Inflammatory macrophage (primary cell): ENCODE data around the gene SLC12A4.
"Not testable (repeated sequence)": the region's sequence is repeated elsewhere in the genome, so short reads cannot be mapped to it uniquely, and the experiment has no call there.

Experiments used
- DNase-seq, 2 donors: peaks; one replicate each; pipeline ENCODE4 v3.0.0-alpha.2; 2020 to 2022

The SLC12A4 gene

DNA sequence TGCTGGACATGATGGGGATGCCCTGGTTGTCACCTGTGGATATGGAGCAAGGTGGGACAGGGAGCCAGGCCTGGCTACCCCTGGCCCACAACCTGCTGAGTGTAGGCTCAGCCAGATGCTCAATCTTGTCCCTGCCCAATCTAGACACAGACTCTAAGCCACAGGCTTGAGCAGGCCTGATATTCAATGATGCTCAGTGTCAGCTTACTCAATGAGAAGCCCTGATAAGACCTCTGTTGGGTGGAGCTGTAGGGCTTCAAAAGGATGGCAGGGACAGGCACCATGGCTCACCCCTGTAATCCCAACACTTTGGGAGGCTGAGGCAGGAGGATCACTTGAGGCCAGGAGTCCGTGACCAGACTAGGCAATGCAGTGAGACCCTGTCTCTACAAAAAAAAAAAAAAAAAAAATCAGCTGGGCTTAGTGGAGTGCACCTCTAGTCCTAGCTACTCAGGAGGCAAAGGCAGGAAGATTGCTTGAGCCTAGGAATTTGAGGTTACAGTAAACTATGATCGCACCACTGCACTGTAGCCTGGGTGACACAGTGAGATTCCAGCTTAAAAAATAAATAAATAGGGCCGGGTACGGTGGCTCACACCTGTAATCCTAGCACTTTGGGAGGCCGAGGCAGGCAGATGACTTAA, 27.9 kb downstream of the SLC12A4 start:
- no peak for DNase-seq

DNA sequence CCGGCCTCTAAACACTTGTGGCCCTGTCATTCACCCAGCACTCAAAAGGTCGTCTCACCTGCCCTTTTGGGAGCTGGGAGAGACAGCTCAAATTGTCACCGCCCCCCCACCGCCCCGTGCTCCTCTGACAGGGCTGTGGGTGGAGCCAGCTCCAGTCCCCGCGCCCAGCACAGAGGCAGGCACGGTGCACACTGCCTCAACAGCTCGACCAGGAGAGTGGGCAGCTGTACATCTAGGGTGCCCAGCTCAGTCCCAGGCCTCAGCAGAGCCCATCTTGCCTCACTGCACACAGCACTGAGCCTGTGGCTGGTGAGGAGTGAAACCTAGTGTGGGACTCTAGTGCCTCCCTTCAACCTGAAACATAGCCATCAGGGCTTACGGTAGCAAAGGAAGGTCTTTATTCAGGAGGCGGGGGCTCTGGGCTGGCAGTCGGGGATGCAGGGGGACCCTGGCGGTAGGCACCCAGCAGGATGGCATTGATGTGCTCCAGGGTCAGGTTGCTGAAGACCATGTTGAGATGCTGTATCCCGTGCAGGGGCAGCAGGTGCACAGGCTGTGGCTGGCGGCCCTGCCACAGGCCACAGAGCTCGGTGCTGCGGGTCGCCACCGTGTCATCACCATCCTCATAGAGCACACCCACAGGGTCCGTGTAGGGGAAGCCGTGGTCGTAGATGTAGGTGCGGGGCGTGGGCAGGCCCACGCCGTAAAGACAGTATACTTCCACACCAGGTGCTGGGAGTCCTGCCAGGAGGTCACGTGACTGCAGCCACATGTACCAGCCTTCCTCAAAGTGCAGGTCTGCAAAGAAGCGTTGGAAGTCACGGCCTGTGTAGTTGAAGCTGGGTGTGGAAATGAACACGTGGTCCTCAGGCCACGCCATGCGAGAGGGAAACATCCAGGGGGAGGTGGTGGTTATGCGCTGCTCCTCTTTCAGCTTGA, 28.7 kb downstream of the SLC12A4 start:
- DNase-seq, result peak; percentile 26 to 56

DNA sequence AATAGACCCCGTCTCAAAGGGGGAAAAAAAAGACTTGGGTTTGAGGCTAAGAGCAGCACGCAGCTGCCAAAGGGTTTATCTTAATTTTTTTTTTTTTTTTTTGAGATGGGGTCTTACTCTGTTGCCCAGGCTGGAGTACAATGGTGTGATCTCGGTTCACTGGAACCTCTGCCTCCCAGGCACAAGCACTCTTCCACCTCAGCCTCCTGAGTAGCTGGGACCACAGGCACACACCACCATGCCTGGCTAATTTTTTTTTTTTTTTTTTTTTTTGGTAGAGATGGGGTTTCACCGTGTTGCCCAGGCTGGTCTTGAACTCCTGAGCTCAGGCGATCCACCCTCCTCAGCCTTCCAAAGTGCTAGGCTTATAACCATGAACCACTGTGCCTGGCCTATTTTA, 30.7 kb downstream of the SLC12A4 start:
- not testable (repeated sequence) for DNase-seq

DNA sequence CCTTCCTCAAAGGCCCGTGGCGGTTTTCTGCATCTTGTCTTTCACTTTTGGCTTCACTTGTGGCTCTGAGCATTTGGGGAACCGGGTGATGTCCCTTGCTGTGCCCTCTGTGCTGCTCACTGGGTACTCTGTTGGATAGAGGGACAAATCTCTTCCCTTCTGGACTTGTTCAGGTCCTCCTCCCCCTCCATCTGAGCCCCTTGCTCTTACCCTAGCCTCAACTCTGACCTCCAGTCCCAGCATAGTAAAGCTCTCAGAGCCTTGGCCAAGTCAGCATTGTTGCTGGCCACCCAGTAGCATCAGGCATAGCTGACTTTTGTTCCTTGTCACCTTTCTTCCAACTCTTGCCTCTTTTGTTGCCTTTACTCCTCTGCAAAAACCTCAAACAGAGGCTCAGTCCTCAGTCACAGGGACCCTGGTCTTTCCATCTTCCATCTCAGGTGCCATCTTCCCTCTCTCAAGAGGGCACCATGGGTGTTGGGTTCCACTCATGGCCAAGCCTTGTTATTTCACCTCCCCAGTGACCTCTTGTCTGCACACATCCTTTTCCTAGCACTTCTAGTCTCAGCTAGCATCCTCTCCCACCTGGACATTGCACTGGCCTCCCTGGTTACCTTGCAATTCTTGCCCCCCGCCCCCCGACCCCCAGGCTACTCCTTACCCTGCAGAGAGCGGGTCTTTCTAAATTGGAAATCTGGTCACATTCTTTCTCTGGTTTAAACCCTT, 31.4 kb downstream of the SLC12A4 start:
- DNase-seq, result peak; percentile 92

DNA sequence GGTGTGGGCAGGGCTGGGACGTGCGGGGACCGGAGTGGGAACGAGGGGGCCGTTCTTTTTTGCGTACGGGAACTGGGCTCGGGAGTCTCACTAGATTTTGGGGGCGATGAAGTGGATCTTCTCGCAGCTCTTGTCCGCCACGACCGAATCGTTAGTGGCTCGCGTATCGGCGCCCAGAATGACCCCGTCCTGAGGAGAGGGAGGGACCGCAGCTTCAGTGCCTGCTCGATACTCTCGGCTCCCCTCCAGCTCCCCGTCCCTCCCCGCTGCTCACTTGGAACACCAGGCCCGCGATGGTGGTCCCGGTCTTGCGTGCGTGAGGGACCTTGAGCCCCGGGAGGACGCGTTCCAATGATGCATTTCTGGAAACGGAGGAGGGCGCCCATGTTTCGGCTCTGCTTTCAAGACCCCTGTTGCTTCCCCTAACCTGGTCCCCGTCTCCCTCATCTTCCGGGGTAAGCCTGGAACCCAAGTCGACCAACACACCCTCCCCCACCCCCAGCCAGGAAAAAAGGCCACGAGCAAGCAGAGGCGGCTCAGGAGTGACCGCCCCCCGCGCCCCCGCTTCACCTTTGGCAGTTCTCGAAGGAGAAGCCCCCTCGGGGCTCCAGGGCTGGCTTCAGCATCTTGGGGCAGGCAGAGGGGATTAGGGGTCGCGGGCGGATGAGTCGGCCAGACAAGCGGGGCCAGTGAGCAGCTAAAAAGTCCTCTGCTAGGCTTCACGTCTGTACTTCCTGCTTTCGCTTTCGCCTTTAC, 32.1 kb downstream of the SLC12A4 start, which contains the start of gene PSMB10:
TSS of gene PSMB10 (minus strand) at position 727 of the 756 bp plus-strand sequence. CDS start at position 626, 101 bp downstream.
- DNase-seq, result no peak

DNA sequence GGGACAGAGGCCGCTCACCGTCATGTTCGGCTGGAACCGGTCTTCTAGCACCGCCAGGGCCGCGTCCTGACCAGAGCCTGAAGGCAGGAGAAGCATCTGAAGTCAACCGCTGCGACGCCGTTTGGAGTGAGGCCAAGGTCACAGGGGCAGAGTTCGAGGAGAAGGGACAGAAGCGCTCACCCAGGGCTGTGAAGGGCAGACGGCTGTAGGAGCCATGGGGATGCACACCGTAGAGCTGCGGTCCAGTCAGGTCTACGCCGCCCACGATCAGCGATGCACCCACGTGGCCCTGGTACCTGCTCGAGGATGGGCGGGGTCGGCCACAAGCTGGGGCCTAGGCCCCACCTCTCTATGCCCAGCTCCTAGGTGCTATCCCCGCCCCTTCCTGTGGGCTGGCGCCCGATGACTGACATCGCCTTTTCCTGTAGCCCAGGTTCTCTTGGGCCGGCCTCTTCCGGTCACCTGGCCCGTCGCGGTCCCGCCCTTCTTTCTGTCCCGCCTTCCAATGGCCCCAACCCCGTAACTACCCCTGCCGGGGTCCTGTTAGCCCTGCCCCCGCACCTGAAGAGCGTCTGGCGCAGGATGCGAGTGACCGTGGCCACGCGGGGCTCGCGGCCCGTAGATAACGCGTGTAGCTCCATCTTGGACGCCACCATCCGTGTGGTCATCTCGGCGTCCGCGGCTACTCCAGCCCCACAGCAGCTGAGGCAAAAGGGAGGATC, 32.9 kb downstream of the SLC12A4 start:
- peak; percentile 86 to 92 for DNase-seq

DNA sequence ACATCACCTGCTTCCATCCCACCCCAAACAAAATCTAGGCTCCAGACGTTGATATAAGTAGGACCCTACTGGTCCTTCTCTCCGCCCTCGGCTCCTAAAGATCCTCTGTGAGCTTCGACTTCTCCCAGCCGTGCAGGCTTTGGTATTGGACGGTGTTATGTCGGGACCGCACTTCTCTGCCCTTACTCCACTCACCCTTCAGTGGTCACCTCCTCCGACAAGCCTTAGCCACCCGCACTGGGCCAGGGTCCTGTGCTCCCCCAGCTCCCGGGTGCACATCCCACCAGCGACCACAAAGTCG, 33.4 kb downstream of the SLC12A4 start:
- no peak for DNase-seq

DNA sequence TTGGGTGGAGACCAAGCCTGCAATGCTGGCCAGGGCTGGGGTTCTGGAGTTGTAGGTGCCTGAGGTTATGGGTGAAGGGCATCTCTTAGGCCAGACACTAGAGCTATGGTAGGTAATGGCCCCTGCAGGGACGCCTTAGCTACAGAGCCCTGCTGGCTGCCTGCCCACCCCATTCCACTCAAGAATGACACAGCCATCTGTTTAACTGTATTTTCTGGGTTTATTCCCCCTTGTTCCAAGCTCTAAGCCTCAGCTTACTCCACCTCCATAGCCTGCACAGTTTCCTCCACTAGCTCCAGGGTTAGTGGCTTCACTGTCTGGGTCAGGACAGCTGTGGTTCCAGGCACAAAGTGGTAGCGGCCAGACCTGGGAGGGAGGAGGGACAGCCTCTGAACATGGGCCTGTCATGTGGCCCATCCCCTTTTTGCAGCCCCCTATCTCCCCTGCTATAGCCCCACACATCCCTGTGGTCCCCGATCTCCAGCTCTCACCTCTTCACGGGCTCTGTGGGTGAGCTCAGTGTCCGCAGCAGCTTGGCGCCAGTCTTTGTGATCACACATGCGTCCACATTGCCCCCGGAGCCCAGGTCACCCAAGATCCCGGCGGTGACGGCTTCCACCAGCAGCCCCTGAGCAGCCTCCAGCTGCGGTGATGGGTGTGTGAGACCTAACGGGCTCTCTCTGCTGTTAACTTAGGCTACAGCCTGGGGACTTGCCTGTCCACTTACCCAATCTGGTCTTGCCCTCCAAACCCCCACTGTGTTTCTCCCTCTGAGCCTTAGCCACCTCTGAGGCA, 33.9 kb downstream of the SLC12A4 start:
- DNase-seq, result no peak

DNA sequence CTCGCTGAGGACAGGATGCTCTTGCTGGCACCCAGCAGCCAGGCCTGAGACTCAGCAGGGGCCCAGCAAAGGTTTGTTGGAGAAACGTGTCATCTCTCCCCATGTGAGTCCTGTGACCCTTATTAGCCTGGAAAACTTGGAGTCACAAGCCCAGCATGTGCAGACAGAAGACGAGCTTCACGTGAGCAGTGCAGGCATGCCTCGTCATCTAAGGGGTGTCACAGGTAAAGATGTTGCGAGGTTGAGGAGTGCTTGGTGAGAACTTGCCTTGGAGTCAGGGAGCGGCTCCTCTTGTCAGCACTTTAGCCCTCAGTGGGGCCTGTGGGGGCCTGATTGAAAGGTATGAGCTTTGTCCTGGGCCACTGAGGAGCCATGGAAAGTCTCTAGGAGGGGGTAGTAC, 34.6 kb downstream of the SLC12A4 start:
- DNase-seq, result no peak

DNA sequence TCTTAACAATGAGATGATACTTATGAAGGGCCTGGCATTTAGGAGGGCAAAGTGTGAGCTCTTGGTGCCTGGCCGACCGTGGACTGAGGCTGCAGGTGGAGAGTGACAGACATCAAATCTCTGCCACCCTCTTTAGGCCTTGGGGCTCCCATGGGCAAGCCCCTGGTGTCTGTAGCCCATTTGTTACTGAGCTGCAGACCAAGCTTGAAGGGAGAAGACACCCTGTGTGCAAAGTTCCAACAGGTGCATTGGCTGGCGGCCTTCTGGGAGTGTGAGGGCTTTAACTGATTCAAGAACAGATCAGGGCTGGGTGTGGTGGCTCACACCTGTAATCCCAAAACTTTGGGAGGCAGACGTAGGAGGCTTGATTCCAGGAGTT, 36.0 kb downstream of the SLC12A4 start:
- no peak for DNase-seq

DNA sequence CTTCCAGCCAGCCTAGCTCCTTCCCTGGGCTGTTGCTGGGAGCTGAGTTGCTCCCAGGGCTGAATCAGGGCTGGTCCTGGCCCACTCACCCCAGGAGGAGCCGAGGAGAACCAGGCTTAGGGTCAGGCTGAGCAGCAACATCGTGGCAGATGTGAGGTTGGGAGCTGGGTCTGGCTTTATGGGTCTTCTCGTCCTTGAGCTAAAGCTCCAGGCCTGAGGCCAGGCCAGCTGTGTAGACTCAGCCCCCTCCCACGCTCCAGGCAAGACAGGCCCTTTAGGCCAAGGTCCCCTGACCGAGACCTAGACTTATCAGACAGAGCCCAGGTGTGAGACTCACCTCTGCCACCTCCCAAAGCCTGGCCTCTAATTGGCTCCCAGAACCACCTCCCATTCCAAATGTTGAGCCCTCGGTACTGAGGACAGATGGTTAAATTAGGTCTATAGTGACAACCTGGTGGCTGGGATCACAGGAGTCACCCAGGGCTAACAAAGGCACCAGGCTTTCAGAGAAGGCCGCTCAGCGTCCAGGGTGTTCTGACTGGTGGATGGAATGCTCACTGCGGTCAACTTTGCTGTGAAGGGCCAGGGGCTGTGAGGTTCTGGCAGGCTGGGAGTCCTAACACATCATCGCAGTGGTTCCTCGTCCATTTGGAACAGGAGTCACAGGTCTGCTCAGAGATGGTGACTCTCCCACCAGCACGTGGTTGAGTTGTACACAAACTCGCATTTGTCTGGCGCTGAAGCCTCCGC, 36.5 kb downstream of the SLC12A4 start, which contains the start of gene CTRL:
TSS of gene CTRL (minus strand) at position 151 of the 750 bp plus-strand sequence. CDS start at position 141, 10 bp downstream.
- no peak for DNase-seq

DNA sequence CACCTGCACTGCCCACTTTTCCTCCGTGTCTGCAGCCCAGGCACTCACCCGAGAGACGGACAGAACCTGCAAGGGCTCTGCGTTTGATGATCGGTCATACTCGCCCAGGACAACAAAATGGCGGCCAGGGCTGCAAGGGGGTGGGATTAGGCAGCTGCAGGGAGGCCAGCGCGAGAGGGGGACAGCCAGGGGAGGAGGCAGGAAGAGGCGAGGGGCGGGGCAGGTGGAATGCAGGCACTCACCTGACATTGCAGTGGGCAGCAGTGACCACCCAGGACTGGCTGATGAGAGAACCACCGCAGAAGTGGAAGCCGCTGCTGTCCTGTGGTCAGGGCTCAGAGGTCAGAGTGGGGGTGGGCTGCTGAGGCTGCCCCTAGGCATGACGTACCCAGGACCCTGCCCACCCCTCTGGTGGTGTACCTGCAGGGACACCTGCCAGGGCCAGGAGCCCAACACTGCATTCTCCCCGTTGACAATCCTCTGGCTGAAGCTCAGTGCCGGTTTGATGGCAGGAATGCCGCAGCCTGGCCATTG, 37.7 kb downstream of the SLC12A4 start:
- no peak for DNase-seq

DNA sequence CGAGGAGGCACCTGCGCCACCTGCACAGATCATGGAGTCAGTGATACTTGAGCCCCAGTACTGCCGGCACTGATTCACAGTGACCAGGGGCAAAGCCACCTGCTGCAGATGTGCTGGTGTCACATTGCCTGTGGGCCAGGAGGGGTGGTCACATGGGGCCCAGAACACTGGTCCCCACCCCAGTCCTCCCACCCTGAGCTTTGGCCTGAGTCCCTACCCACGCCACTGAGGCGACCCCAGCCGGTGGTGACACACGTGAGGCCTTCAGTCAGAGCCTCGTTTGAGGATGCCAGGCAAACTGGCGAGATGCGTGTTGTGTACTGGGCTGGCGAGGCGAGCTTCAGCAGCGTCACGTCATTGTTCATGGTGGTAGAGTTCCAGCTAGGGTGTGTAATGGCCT, 38.2 kb downstream of the SLC12A4 start:
- no peak for DNase-seq

DNA sequence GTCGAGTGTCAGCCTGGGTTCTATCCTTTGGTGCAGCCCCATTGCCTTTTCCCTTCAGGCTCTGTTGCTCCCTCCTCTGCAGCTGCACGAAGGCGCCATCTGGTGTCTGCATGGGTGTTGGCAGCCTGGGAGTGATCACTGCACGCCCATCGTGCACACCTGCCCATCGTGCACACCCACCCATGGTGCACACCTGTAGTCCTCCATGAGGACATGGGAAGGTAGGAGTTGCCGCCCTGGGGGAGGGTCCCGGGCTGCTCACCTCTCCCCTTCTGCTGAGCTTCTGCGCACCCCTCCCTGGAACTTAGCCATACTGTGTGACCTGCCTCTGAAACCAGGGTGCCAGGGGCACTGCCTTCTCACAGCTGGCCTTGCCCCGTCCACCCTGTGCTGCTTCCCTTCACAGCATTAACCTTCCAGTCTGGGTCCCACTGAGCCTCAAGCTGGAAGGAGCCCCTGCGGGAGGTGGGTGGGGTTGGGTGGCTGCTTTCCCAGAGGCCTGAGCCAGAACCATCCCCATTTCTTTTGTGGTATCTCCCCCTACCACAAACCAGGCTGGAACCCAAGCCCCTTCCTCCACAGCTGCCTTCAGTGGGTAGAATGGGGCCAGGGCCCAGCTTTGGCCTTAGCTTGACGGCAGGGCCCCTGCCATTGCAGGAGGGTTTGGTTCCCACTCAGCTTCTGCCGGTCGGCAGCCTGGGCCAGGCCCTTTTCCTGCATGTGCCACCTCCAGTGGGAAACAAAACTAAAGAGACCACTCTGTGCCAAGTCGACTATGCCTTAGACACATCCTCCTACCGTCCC, 39.7 kb downstream of the SLC12A4 start:
- DNase-seq, result peak; percentile 40 to 51

DNA sequence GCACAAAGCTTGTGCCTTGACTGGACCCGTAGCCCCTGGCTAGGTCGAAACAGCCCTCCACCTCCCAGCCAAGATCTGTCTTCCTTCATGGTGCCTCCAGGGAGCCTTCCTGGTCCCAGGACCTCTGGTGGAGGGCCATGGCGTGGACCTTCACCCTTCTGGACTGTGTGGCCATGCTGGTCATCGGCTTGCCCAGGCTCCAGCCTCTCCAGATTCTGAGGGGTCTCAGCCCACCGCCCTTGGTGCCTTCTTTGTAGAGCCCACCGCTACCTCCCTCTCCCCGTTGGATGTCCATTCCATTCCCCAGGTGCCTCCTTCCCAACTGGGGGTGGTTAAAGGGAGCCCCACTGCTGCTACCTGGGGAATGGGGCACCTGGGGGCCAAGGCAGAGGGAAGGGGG, 40.3 kb downstream of the SLC12A4 start:
- no peak for DNase-seq

DNA sequence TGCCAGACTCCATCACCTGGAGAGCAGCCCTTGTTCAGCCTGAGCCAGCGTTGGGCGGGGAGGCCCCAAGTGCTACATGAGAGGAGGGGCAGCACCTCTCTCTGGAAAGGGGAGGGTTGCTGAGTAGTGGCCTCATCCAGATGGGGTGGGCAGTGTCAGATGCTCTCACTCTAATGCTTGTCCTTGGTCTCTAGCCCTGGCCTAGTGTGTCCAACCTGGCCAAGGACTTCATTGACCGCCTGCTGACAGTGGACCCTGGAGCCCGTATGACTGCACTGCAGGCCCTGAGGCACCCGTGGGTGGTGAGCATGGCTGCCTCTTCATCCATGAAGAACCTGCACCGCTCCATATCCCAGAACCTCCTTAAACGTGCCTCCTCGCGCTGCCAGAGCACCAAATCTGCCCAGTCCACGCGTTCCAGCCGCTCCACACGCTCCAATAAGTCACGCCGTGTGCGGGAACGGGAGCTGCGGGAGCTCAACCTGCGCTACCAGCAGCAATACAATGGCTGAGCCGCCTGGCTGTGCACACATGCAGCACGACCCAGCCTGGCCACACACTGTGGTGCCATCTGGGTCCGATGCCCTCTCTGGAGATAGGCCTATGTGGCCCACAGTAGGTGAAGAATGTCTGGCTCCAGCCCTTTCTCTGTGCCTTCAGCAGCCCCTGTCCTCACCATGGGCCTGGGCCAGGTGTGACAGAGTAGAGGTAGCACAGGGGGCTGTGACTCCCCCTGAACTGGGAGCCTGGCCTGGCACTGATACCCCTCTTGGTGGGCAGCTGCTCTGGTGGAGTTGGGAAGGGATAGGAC, 41.1 kb downstream of the SLC12A4 start:
- DNase-seq, result no peak

DNA sequence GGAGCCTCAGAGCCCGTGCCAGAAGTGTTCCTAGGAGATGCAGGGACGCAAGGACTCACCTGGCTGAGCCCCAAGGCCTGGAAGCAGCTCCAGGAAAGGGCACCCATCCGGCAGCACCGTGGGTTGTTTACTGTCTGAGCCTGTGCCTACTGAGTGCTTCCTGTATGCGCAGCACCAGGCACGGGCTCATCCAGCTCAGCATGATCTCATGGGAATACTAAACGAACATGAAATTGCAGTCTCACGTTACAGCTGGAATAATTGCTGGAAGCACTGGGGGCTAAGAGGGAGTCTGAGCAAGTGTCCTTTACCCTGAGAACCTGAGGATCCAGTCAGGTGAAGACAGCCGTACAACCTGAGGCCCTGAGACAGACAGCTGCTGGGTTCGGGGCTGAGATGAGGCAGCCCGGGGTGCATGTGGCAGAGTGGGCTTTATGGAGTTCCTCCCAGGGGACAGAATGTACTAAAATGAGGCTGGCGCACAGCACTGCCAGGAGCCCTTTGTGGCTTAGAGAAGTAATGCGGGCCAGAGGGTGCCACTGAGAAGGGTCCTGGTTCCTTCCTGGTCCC, 42.2 kb downstream of the SLC12A4 start:
- no peak for DNase-seq
